NCI-H526 (cell line): ENCODE measurements around the gene IKZF5.

ENCODE experiments used
- DNase-seq, 2 experiments: peaks; one replicate each; lab custom pipeline; 2025; lab: John Stamatoyannopoulos, UW

The IKZF5 gene

DNA sequence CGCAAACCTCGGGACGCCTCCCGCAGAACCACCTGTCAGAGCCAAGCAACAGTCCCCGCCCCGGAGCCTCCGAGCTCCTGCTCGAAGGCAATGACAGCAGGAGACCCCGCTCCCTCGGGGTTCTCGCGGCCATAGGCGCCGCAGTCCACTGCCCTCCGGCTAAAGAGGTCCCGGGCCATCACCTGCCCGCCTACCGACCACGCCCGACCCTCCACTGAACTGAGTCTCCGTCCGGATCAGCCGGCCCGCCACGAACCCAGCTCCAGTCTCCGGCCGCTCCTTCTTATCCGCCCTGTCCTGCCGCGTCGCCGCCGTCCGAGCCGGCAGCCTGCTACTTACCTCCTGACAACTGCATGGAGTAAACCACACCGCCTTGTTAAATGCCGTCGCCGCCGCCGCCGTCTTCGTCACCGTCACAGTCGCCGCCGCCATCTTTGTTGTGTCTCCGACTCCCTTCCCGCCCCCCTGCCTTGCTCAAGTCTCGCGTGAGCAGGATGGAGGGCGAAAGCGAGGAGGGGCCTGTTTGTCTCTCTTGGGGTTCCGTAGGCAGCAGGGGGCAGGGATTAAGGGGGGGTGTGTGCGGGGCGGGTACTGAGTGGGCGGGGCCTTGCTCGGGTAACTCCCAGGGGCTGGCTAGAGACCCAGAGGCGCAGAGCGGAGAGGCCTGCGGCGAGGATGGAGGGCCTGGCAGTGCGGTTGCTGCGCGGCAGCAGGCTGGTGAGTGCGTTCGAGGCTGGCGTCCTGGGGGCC lies at the start of gene IKZF5, which contains the start of gene ACADSB:
Gene IKZF5 (minus strand): TSS at position 441 of the 750 bp plus-strand sequence. CDS start 10,170 bp downstream, outside the sequence.
Gene ACADSB (plus strand): TSS at position 652 of the 750 bp plus-strand sequence. CDS start 24 bp downstream, at position 676.
- DNase-seq, result peak; percentile 90 to 97

GRCh38 chr10:123057968-123058367 lies 49.4 kb upstream of the IKZF5 start:
- DNase-seq, result no peak

GRCh38 chr10:123045961-123046731 lies 37.6 kb upstream of the IKZF5 start:
- no peak for DNase-seq

GRCh38 chr10:123044391-123044790 lies 35.8 kb upstream of the IKZF5 start:
- peak in 1 of 2 experiments; percentile 18 for DNase-seq

DNA sequence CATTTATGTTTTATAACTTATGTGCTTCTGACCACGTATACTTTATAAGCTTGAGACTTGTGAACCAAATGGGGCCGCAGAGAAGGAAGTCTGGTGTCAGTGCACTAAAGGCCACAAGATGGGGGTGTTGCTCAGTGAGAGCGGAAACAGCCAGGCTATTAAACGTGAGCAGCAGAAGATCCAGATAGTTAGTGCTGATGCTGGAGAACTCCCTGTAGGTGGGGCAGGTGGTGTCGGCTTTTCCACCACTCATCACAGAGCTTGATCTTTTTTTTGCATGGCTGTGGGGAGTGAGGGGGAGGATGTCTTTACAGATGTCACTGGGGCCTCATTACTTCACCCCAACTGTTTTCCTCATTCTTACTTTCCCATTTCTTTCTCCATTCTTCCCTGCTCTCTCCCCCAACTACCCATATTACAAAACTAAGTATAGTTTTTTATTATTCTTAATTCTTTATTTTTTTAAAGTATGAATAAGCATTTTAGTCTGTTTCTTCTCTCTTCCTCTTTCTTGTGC lies 34.9 kb upstream of the IKZF5 start:
- peak; percentile 84 to 90 for DNase-seq

- DNase-seq, result no peak
Measured at GRCh38 chr10:123042708-123043408, 34.3 kb upstream of the IKZF5 start.

DNA sequence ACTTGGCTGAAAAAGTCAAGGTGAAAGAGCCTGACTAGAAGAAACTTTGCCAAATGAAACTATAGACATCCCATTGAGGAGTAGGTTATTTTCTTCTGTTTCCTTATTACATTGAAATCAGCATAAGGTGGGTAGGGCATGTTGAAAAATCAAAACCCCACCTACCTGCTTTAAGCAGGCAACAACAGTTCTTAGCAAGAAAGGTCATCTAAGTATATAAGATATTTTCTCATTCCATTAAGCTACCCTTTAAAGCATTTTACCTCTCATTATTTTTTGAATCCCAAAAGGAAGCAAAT lies 31.0 kb upstream of the IKZF5 start:
- DNase-seq, result no peak

DNA sequence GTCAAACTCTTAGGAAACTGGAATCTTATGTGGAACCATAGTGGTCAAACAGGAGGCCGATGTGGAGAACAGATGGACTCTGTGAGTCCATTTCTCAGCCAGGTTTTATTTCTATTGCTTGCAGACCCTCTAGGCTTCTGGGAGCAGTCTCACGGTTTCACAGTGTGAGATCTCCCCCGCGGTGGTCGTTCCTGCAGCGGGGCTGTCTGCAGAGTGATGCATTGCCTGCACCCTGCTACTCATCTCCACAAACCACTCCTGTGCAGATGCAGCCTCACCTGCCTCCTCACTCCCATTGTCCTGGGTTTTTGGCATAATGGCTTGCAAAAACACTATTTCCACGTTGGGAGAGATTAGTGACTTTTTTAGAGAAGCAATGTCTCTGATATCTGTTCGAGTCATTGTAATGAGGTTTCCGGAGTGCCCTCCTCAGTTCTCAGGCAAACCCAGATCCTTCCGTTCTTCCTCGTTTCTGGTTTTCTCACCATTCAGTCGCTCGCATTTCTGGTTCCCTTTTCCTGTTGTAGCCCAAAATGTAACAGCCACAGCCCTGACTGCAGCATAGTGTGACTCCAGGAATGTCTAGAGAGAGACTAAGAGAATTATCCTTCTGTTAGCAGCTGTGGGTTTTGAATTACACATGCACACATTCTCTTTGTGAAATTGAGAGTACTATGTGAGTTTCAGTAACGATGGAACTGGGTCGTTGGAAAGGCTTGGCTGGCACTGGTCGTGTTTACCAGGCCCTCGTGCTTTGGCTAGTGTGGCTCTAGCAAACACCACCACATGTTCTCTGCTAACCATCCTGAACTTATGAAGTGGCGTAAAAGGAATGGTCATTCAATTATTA lies 30.4 kb upstream of the IKZF5 start:
- DNase-seq, result no peak

DNA sequence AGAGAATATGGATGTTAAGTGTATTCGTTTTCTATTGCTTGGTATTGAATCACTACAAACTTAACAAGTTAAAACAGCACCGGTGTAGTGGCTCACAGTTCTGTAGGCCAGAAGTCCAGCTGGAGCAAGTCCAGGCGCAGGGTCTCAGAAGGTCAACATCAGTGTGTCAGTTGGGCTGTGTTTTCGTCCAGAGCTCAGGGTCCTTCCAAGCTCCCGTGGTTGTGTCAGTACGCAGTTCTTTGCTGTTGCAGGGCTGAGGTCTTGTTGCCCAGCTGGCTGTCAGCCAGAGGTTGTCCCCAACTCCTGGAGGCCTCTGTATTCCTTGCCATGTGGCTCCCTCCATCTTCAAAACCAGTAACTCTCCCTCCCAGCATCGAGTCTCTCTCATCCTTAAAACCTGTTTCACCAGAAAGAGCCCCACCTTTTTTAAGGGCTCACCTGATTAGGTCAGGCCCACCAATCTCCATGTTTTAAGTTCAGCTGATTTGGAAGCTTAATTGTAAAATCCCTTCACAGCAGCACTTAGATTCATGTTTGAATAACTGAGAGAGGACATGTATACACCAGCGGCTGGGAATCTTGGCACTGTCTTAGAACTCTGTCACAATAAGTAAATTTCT lies 27.0 kb upstream of the IKZF5 start:
- DNase-seq, result no peak

GRCh38 chr10:123034332-123034731 lies 25.7 kb upstream of the IKZF5 start:
- DNase-seq, result no peak

DNA sequence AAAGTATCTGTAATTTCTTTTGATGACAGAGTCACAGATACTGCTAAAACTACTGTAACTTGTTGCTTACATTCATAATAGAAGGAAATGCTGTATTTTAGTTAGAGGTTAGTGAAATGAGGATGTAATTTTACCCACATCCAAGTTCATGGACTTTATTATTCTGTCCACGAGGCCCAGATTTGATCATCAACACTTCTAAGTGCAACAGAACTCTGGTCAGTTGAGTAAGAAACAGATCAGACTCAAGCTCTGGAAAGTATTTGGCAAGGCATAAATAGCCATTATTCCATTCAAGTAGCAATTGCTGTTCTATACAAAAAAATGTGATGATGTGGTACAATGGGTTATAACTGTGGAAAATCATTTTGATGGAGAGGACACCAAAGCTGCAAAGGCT lies 22.5 kb upstream of the IKZF5 start:
- DNase-seq, result no peak

GRCh38 chr10:123027861-123028260 lies 19.3 kb upstream of the IKZF5 start:
- DNase-seq, result no peak

DNA sequence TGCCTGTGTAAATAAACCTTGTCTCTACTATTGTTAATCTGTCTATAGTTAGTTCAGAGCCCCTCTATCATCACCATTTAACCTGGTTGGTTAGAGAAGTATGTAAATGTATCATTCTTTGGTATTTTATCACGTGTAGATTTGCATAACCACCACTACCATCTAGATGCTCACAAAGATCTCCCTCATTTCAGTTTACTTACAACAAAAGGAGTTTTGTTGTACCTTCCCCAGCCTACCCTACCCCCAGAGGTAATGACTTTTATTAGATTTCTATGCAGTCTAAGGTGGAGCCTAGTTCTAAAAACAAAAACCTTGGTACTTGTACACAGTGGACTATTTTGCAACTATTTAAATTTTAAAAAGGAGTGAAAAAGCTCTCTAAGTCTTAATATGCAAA lies 17.7 kb upstream of the IKZF5 start:
- peak; percentile 94 to 98 for DNase-seq

GRCh38 chr10:123024540-123024939 lies 15.9 kb upstream of the IKZF5 start:
- no peak for DNase-seq

DNA sequence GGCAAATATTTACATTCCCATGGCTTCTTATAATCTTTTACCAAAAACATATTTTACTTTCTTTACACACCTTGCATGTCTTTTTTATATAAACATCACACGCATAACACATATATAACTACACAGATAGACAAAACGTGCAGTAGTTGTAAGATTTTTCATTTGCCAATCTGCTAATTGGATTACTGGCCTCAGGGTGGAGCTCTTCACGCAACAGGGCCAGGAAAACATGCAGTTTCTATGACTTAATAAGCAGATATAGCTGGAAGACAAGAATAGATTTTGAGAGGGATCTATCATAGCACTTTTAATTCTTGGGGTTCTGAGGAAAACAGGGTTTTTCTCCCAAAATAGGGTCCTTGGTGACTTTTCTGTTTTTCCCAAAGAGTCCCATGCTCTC lies 12.9 kb upstream of the IKZF5 start:
- DNase-seq, result peak; percentile 27 to 63

DNA sequence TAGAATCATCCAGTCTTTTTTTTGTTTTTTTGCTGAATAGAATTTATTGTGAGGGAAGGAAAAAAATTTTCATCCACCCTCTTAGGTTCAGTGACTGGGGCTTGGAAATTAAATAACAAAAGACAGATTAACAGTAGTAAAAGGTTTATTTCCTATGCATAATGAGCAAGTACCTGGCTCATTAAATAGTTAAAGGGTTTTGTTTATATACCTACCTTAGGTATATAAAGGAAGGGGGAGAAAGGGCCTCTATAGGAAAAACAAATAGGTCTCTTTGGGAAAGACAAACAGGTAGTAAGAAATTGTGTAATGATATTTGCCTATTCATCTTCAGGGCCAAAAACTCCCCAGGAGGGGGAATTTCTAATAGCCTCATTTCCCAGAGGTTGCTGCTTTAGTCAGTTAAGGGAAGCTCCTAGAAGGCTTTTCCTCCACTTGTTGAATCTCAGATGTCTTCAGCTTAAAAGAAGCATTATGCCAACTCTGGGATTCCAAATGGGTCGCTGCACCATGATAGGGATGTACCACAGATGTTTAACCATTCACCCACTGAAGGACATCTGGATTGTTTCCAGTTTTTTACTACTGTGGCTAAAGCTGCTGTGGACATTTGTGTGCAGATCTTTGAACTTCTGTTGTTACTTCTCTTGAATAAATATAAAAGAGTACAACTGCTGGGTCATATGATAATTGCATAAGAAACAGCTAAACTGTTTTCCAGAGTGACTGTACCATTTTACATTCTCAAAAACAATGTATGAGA lies 11.5 kb upstream of the IKZF5 start:
- peak; percentile 81 to 88 for DNase-seq

DNA sequence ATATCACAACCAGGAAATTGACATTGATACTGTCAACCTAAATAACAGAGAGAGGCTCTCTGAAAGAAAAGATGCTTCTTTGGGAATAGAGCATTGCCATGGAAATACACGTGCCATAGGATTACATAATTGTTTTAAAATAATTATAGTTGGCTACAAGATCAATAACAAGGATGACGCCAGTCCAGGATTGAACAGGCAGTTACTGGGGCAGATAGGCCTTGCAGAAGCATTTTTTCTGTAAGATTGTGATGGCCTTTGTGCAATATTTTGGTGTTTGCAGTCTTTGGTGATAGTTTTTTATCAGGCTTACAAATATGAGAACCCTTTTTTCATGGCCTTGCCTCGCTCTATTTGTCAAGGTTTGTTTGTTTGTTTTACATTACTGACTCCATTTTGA lies 10.7 kb upstream of the IKZF5 start:
- no peak for DNase-seq

DNA sequence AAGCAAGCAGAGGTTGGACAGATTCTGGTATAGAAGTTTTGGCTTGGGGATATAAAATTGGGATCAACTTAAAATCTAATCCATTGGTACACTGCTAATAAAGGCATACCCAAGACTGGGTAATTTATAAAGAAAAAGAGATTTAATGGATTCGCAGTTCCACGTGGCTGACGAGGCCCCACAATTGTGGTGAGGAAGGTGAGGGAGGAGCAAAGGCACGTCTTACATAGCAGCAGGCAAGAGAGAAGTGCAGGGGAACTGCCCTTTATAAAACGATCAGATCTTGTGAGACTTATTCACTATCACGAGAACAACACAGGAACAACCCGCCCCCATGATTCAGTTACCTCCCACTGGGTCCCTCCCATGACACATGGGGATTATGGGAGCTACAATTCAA lies 9.9 kb upstream of the IKZF5 start:
- no peak for DNase-seq

DNA sequence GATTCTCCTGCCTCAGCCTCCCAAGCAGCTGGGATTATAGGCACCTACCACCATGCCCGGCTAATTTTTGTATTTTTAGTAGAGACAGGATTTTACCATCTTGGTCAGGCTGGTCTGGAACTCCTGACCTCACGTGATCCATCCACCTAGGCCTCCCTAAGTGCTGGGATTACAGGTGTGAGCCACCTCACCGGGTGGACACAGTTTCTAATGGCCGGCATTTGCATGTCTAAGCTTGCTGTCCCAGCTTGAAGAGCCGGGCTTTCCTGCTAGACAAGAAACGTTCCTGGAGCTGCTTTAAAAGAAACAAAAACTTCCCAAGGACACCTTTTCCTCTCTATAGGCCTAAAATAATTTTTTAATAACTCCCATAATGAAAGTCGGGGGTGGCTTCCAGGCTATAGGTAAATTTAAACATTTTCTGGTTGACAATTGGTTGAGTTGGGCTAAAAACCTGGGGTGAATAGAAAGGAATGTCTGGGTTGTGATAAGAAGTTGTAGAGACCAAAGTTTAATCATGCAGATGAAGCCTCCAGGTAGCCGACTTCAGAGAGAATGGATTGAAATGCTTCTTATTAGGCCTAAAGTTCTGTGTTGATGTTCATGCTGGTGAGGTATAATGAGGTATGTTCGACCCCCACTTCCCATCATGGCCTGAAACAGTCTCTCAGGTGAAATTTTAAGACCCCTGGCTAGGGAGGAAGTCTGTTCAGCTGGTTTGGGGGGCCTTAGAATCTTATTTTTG lies 9.0 kb upstream of the IKZF5 start:
- peak in 1 of 2 experiments; percentile 42 for DNase-seq

DNA sequence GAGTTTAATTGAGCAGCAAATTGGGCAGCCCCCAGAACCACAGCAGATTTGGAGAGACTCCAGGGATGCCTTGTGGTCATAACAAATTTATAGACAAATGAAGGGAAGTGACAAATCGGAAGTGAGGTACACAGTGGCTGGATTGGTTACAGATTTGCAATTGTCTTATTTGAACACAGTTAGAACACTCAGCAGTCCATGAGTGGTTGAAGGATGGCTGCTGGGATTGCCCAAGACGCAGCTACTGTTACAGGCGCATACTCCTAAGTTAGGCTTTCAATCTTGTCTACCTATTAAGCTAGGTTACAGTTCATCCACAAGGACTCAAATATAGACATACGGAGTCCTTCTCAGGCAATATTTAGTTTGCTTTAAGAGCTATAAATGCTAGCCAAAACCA lies 7.6 kb upstream of the IKZF5 start:
- no peak for DNase-seq
